CD14-positive monocyte (primary cell): ENCODE results near the gene PIP5K1B. TPM values are rescaled to one million over a fixed set of nuclear protein-coding genes. Genes with fewer than 3 reads are reported as not detected.
A peak's percentile ranks its signal among the peaks of the same experiment; 100 is the strongest.

Experiments
- DNase-seq, 3 donors: peaks; one replicate each; pipeline ENCODE4 v3.0.0-alpha.2; 2011 to 2022
- H2AFZ ChIP-seq: 2 replicates; pipeline ENCODE4 v1.6.0; 2012; ENCODE audit warnings: mild to moderate bottlenecking, low read depth, low read length, inconsistent platforms; ENCODE audit not compliant: insufficient read depth, poor library complexity, severe bottlenecking
- H3K27ac ChIP-seq, 2 donors: 1 replicate in 1 of 2; 2 replicates in 1 of 2; pipeline ENCODE4 v1.5.1; 2012 to 2013; ENCODE audit warnings: low read length in 2 of 2, control low read depth in 1 of 2, inconsistent platforms in 1 of 2, low read depth in 1 of 2, mild to moderate bottlenecking in 1 of 2
- H3K27me3 ChIP-seq, 2 donors: one replicate each; pipeline versions ENCODE4 v1.6.0 to v1.6.1; 2011 to 2013; ENCODE audit warnings: low read length in 2 of 2; ENCODE audit not compliant: control insufficient read depth in 2 of 2, insufficient read depth in 2 of 2
- H3K36me3 ChIP-seq, 2 donors: replicated peaks in 1 of 2; 1 replicate in 1 of 2; 2 replicates in 1 of 2; pipeline versions ENCODE4 v1.5.1 to v1.6.1; 2012 to 2013; ENCODE audit warnings: low read length in 2 of 2, control low read depth in 1 of 2, inconsistent platforms in 1 of 2, mild to moderate bottlenecking in 1 of 2; ENCODE audit not compliant: insufficient read depth in 2 of 2, control insufficient read depth in 1 of 2
- H3K4me1 ChIP-seq, 2 donors: 1 replicate in 1 of 2; 2 replicates in 1 of 2; pipeline versions ENCODE4 v1.5.1 to v1.6.1; 2012 to 2013; ENCODE audit warnings: low read length in 2 of 2, control low read depth in 1 of 2, inconsistent platforms in 1 of 2, mild to moderate bottlenecking in 1 of 2, moderate library complexity in 1 of 2; ENCODE audit not compliant: insufficient read depth in 2 of 2, control insufficient read depth in 1 of 2
- H3K4me2 ChIP-seq: replicated peaks from 2 replicates; pipeline ENCODE3; 2012; ENCODE audit warnings: low read length, moderate library complexity, mild to moderate bottlenecking; ENCODE audit not compliant: poor library complexity, severe bottlenecking; ENCODE audit errors: extremely low read depth
- H3K4me3 ChIP-seq, 3 experiments: fragments of 200-600 bp in 1 of 3; sonication (generic) in 1 of 3; replicated peaks in 1 of 3; 1 replicate in 2 of 3; 2 replicates in 1 of 3; pipeline ENCODE4 v1.5.1; 2011 to 2013; ENCODE audit warnings: low read length in 3 of 3, mild to moderate bottlenecking in 3 of 3, control low read depth in 2 of 3, low read depth in 2 of 3, inconsistent platforms in 1 of 3, moderate library complexity in 1 of 3
- H3K79me2 ChIP-seq: 2 replicates; pipeline ENCODE4 v1.6.0; 2012; ENCODE audit warnings: mild to moderate bottlenecking, control low read depth, inconsistent platforms, low read length, moderate library complexity; ENCODE audit not compliant: insufficient read depth
- H3K9ac ChIP-seq: 2 replicates; pipeline ENCODE4 v1.6.0; 2017; ENCODE audit warnings: low read length, mild to moderate bottlenecking; ENCODE audit not compliant: insufficient read depth, poor library complexity, severe bottlenecking
- H3K9me3 ChIP-seq, 2 donors: replicated peaks in 1 of 2; 1 replicate in 1 of 2; 2 replicates in 1 of 2; pipeline versions ENCODE4 v1.5.1 to v1.6.1; 2012 to 2013; ENCODE audit warnings: low read length in 2 of 2, control low read depth in 1 of 2; ENCODE audit not compliant: control insufficient read depth in 1 of 2, insufficient read depth in 1 of 2
- H4K20me1 ChIP-seq: 2 replicates; pipeline ENCODE4 v1.6.0; 2012; ENCODE audit warnings: mild to moderate bottlenecking, low read length, control low read depth, moderate library complexity; ENCODE audit not compliant: insufficient read depth
- H3K27ac Mint-ChIP-seq, 7 donors: one replicate each; pipeline ENCODE4 v1.8.0; 2020; ENCODE audit warnings: mild to moderate bottlenecking in 7 of 7, mixed read lengths in 7 of 7, moderate library complexity in 6 of 7, inconsistent platforms in 2 of 7
- H3K27me3 Mint-ChIP-seq, 3 donors: one replicate each; pipeline ENCODE4 v1.8.0; 2021 to 2022; ENCODE audit warnings: low read depth in 3 of 3, mild to moderate bottlenecking in 3 of 3, mixed read lengths in 3 of 3, moderate library complexity in 3 of 3, inconsistent platforms in 1 of 3
- H3K36me3 Mint-ChIP-seq, 2 donors: one replicate each; pipeline ENCODE4 v1.8.0; 2020; ENCODE audit warnings: mixed read lengths in 2 of 2, inconsistent platforms in 1 of 2, mild to moderate bottlenecking in 1 of 2
- H3K4me1 Mint-ChIP-seq: one replicate; pipeline ENCODE4 v1.8.0; 2020; ENCODE audit warnings: mild to moderate bottlenecking, mixed read lengths
- H3K4me3 Mint-ChIP-seq, 2 donors: one replicate each; pipeline ENCODE4 v1.8.0; 2020; ENCODE audit warnings: mild to moderate bottlenecking in 2 of 2, mixed read lengths in 2 of 2, moderate library complexity in 1 of 2
- H3K9me3 Mint-ChIP-seq, 7 donors: one replicate each; pipeline ENCODE4 v1.8.0; 2020 to 2022; ENCODE audit warnings: mixed read lengths in 7 of 7, mild to moderate bottlenecking in 6 of 7, moderate library complexity in 6 of 7, inconsistent platforms in 2 of 7
- WGBS: methylation state at CpG from one replicate; pipeline ENCODE4 v1.1.5; 2013; ENCODE audit warnings: missing lambda C conversion rate; ENCODE audit not compliant: insufficient coverage; 5-methylcytosine and 5-hydroxymethylcytosine counted together
- intact Hi-C, 2 donors: fragments of 100-400 bp; cut with micrococcal nuclease; formaldehyde crosslinking; loops; one replicate each; pipeline versions ENCODE4 v1.15.0 to v1.15.1; 2023
- polyA plus RNA-seq, 3 donors: library from polyadenylated mRNA; depleted of rRNA in 1 of 3; unstranded in 2 of 3; stranded (reverse) in 1 of 3; fragments of 300-500 nt in 2 of 3; fragments of >200 nt in 1 of 3; fragmentation: Illumina TruSeq in 2 of 3; gene quantifications; 1 replicate in 2 of 3; 2 replicates in 1 of 3; pipeline ENCODE4 v1.2.3, GENCODE V29; 2012 to 2021
- TF ChIP-seq, protein P1 (sequence below): fragments of 200-600 bp; IDR thresholded peaks from one replicate; pipeline ENCODE4 v1.8.0; 2022; ENCODE audit warnings: antibody characterized with exemption, mild to moderate bottlenecking

Gene PIP5K1B
- polyA plus RNA-seq, 3 donors = 0.18 to 4.1 (median 0.87) TPM

DNA sequence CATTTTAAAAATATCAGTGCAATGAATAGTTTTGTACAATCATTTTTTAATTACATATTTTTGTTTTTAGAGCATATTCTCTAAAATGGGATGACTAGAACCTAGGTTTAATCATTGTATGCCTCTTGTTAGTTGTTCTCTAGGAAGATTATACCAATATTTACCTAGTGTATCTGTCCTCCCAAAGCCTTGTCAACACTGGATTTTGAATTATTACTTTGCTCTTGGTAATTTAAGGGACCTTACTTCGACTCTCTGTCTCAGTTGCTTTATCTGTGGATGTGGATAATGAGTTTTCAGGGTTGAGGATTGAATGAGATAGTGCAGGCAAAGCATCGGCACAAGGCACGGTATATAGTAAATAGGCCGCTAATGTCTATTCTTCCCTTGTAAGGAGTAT lies 10.9 kb upstream of the PIP5K1B start:
- no peak overlapping the region for H3K4me3 Mint-ChIP-seq

GRCh38 chr9:68697851-68698250 lies 7.2 kb upstream of the PIP5K1B start:
- no peak overlapping the region for H3K27ac Mint-ChIP-seq
- Histone ChIP-seq H4K20me1 (no peaks in the 10 kb centered on the region), H3K4me2 (no peak overlapping the region), H3K4me1 (peaks cover 5 to 8% of the 10 kb centered on the region in 2 donors), H3K27me3 (no peaks in the 10 kb centered on the region), H3K9ac (no peak overlapping the region), H3K9me3 (no peaks in the 10 kb centered on the region), H3K36me3 (no peaks in the 10 kb centered on the region), H3K27ac (no peak overlapping the region), H3K4me3 (no peak overlapping the region), H2AFZ (peak overlapping the region; percentile 12), H3K79me2 (no peaks in the 10 kb centered on the region)
- intact Hi-C loops = no loop called here
- H3K27me3 Mint-ChIP-seq = peaks cover 2 to 11% (median 2%) of the 10 kb centered on the region in 3 donors
- H3K36me3 Mint-ChIP-seq = no peaks in the 10 kb centered on the region
- H3K9me3 Mint-ChIP-seq = peaks cover 0 to 2% (median 0%) of the 10 kb centered on the region in 7 donors
- no peak overlapping the region for H3K4me3 Mint-ChIP-seq
- TF ChIP-seq, protein P1, sequence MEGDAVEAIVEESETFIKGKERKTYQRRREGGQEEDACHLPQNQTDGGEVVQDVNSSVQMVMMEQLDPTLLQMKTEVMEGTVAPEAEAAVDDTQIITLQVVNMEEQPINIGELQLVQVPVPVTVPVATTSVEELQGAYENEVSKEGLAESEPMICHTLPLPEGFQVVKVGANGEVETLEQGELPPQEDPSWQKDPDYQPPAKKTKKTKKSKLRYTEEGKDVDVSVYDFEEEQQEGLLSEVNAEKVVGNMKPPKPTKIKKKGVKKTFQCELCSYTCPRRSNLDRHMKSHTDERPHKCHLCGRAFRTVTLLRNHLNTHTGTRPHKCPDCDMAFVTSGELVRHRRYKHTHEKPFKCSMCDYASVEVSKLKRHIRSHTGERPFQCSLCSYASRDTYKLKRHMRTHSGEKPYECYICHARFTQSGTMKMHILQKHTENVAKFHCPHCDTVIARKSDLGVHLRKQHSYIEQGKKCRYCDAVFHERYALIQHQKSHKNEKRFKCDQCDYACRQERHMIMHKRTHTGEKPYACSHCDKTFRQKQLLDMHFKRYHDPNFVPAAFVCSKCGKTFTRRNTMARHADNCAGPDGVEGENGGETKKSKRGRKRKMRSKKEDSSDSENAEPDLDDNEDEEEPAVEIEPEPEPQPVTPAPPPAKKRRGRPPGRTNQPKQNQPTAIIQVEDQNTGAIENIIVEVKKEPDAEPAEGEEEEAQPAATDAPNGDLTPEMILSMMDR = no peak
- WGBS = 100% methylated on average over 1 of the region's 4 CpGs
- no peak for DNase-seq
- H3K4me1 Mint-ChIP-seq = peaks cover 14% of the 10 kb centered on the region

More for the DNA sequence above, 10.9 kb upstream of the PIP5K1B start:
- Mint-ChIP-seq H3K4me1 (peaks cover 14% of the 10 kb centered on the region), H3K27ac (no peak overlapping the region), H3K9me3 (peaks cover 0 to 2% (median 0%) of the 10 kb centered on the region in 7 donors), H3K27me3 (no peaks in the 10 kb centered on the region), H3K36me3 (no peaks in the 10 kb centered on the region)
- Histone ChIP-seq H2AFZ (no peak overlapping the region), H3K79me2 (no peaks in the 10 kb centered on the region), H3K4me2 (no peak overlapping the region), H3K9ac (no peak overlapping the region), H4K20me1 (no peaks in the 10 kb centered on the region), H3K4me1 (peaks cover 3 to 6% of the 10 kb centered on the region in 2 donors), H3K9me3 (no peaks in the 10 kb centered on the region), H3K27ac (no peak overlapping the region), H3K27me3 (no peaks in the 10 kb centered on the region), H3K4me3 (no peak overlapping the region), H3K36me3 (no peaks in the 10 kb centered on the region)
- intact Hi-C loops = no loop called here
- TF ChIP-seq, protein P1 = no peak
- WGBS = 100% methylated on average over 2 of the region's 4 CpGs
- DNase-seq = no peak
